Stomach (tissue), 4 donors: ENCODE results near the gene CYP3A5.

Experiments used
- EP300 ChIP-seq: sonication (generic); formaldehyde crosslinking; IDR thresholded peaks from one replicate; pipeline ENCODE4 v1.6.1; 2017; ENCODE audit warnings: antibody characterized with exemption
- POLR2A ChIP-seq, 4 donors: fragments of 450-650 bp; IDR thresholded peaks; one replicate each; pipeline ENCODE4 v1.6.1; 2016; ENCODE audit warnings: antibody characterized with exemption in 4 of 4, control low read depth in 2 of 4, mild to moderate bottlenecking in 1 of 4, moderate library complexity in 1 of 4
- POLR2AphosphoS5 ChIP-seq, 3 donors: sonication (generic); formaldehyde crosslinking; IDR thresholded peaks; one replicate each; pipeline ENCODE4 v1.6.1; 2016; ENCODE audit warnings: antibody characterized with exemption in 3 of 3
- TF ChIP-seq, protein P1 (sequence below), 7 experiments: fragments of 450-650 bp in 4 of 7; fragments of 200-600 bp in 3 of 7; sonication (generic) in 3 of 7; IDR thresholded peaks; one replicate each; pipeline ENCODE4 v1.5.1; 2016 to 2019; ENCODE audit warnings: antibody characterized with exemption in 7 of 7, control low read depth in 2 of 7, mild to moderate bottlenecking in 1 of 7

- TF ChIP-seq POLR2AphosphoS5 (IDR thresholded peaks at IDR 0.05) (no peak), POLR2A (IDR thresholded peaks at IDR 0.05) (no peak), EP300 (no peak)
- TF ChIP-seq, protein P1, sequence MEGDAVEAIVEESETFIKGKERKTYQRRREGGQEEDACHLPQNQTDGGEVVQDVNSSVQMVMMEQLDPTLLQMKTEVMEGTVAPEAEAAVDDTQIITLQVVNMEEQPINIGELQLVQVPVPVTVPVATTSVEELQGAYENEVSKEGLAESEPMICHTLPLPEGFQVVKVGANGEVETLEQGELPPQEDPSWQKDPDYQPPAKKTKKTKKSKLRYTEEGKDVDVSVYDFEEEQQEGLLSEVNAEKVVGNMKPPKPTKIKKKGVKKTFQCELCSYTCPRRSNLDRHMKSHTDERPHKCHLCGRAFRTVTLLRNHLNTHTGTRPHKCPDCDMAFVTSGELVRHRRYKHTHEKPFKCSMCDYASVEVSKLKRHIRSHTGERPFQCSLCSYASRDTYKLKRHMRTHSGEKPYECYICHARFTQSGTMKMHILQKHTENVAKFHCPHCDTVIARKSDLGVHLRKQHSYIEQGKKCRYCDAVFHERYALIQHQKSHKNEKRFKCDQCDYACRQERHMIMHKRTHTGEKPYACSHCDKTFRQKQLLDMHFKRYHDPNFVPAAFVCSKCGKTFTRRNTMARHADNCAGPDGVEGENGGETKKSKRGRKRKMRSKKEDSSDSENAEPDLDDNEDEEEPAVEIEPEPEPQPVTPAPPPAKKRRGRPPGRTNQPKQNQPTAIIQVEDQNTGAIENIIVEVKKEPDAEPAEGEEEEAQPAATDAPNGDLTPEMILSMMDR (IDR thresholded peaks at IDR 0.05), result no peak
Observed at GRCh38 chr7:99643464-99643863, 36.3 kb downstream of the CYP3A5 start.
